ENCODE data around the gene FAM234B.

DNA sequence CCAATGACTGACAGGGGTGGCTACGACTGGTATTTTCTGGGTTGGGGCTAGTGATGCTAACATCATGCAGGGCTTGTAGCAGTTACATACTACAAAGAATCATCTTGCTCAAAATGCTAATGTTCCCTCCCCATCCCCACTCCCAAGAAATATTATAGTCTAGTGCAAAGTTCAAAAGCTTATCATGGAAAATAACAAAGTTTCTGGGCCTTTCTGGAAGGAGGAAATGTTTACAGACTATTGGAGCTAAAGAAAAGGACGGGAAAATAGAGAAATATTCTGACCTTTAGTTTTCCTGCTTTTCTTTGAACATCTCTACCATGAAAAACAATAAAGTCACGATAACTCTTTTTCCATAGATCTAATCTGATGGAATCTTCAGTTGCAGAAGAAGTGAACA is 36.1 kb downstream of the FAM234B start:
- TF ChIP-seq, protein P1, sequence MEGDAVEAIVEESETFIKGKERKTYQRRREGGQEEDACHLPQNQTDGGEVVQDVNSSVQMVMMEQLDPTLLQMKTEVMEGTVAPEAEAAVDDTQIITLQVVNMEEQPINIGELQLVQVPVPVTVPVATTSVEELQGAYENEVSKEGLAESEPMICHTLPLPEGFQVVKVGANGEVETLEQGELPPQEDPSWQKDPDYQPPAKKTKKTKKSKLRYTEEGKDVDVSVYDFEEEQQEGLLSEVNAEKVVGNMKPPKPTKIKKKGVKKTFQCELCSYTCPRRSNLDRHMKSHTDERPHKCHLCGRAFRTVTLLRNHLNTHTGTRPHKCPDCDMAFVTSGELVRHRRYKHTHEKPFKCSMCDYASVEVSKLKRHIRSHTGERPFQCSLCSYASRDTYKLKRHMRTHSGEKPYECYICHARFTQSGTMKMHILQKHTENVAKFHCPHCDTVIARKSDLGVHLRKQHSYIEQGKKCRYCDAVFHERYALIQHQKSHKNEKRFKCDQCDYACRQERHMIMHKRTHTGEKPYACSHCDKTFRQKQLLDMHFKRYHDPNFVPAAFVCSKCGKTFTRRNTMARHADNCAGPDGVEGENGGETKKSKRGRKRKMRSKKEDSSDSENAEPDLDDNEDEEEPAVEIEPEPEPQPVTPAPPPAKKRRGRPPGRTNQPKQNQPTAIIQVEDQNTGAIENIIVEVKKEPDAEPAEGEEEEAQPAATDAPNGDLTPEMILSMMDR (IDR thresholded peaks at IDR 0.05; ENCODE audit: insufficient read depth, low read length, poor library complexity, severe bottlenecking): no peak
- no peak for TF ChIP-seq EZH2phosphoT487 (conservative IDR thresholded peaks at IDR 0.05; ENCODE audit: low read length)

All from SU-DHL-6 (cell line).